HG02678 (cell line): ENCODE measurements around the gene CSRP2.

ENCODE experiments used
- ATAC-seq: cut with Tn5 transposase; IDR thresholded peaks from one replicate; pipeline ENCODE4 v1.9.1; 2021; ENCODE audit warnings: mild to moderate bottlenecking, moderate library complexity; ENCODE audit not compliant: unreplicated experiment

The CSRP2 gene

GRCh38 chr12:76895796-76896195, 17.0 kb upstream of the CSRP2 start:
- ATAC-seq, result no peak

DNA sequence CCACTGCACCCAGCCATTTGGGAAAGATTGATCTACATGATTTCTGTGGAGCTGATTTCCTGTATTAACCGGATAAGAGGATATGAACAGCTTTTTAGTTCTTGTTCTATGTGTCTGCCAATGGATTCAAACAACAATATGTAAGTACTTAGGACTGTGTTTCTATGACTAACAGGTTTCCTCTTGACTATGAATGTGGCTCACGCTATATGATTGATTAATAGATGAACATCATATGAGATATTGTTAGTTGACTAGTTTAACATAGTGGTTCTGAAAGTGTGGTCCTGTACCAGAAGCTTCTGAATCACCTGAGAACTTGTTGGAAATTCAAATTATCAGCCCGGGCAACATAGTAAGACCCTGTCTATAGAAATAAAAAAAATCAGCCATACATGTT, 12.8 kb upstream of the CSRP2 start:
- no peak for ATAC-seq

- no peak for ATAC-seq
These were observed 11.6 kb upstream of the CSRP2 start for GRCh38 chr12:76890151-76891143.

DNA sequence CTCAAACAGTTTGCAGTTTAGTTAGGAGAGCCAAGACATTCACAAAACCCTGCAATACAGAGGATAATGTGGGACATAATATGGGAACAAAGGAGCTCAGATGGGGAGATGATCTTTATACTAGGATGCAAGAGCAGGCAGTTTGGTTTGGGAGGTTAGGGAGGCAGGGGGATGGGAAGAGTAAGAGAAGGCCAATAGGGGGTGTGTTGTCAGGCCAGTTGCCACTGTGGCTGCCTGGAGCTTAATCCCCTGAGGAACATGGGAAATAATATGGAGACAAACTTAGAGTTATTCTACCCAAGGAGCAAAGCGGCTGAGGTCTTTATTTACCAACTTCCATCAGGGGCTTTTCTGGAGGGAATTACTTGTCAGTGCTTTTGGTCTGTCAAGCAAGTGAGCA, 10.0 kb upstream of the CSRP2 start:
- ATAC-seq, result no peak

GRCh38 chr12:76883811-76884210, 5.0 kb upstream of the CSRP2 start:
- no peak for ATAC-seq

- no peak for ATAC-seq
These were observed 4.3 kb upstream of the CSRP2 start for GRCh38 chr12:76883151-76883550.

GRCh38 chr12:76882367-76882766, 3.5 kb upstream of the CSRP2 start:
- no peak for ATAC-seq

- no peak for ATAC-seq
These were observed 2.3 kb upstream of the CSRP2 start for GRCh38 chr12:76881142-76881541.

DNA sequence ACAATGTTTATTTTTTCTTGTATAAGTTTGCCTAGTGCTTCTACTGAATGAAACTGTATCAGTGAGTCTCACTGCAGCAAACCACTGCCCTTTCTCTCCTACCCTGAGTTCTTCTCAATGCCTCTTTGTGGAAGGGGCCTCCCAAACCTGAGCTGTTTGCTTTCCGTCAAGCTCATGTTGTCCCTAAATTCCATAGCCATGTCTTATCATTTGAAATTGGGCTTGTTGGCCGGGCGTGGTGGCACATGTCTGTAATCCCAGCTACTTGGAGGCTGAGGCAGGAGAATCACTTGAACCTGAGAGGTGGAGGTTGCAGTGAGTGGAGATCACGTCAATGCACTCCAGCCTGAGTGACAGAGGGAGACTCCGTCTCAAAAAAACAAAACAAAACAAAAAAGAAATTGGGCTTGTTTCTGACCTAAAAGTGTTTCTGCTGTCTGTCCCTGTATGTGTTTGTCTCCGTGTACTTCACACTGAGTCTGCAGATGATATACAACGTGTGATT, 1.8 kb upstream of the CSRP2 start:
- ATAC-seq, result no peak

DNA sequence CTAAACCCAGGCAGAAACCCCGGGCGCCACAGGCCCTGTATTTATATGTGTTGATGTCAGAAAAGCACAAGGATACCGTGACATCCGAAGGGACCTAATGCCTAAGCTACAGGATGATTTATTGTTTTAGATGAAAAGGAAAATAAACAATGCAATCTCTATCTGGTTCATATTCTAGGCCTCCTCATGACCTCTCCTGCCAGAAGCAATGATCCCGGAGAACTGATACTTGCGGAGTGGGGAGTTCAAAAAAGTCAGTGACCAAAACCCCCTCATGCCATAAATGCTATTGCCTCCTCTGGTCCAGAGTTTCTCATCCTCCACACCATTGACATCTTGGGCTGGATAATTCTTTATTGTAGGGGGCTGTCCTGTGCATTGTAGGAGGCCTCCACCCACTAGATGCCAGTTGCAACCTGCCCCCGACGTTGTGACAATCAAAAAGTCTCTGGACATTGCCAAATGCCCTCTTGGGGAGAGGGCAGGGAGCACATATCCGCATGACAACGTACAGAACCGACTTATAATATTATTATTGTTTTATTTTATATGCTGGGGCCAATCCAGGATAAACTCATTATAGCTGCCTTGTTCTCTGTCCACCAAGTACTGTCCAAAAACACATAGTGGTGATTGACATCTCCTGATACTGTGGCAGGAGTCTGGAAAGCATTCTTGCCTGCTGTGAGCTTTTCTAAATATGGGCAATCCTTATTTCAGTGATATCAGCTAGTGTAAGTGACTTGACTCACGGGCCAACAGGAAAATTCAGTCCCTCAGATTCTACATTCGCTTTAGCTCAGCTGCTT, 1.1 kb upstream of the CSRP2 start:
- ATAC-seq, result no peak

GRCh38 chr12:76878099-76878898, 520 bp downstream of the CSRP2 start:
- peak; percentile 28 for ATAC-seq

DNA sequence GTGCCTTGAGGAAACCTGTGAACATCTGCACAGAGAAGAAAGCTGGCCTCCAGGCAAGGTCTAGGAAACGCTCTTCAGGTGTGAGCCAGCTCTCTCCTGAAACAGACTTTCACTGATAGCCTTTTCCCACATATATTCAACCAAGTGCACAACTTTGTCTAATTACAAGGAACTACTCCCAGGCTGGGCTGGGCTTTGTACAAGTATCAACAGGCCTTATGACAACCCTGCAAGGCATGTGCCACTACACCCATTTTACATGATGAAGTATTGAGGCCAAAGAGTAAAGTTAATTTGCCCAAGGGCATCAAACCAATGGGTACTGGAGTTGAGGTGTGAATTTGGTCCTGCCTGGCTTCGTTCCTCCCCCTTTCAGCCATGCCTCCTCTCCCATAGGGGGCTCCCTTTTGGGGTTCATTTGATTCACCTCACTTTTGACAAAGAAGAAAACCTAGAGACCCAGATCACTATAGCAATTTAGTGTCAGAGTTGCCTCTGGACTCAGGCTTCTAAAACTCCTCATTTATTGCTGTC, 2.1 kb downstream of the CSRP2 start:
- ATAC-seq, result no peak

- no peak for ATAC-seq
These were observed 4.2 kb downstream of the CSRP2 start for GRCh38 chr12:76874491-76875190.

- no peak for ATAC-seq
These were observed 4.8 kb downstream of the CSRP2 start for GRCh38 chr12:76874027-76874426.

DNA sequence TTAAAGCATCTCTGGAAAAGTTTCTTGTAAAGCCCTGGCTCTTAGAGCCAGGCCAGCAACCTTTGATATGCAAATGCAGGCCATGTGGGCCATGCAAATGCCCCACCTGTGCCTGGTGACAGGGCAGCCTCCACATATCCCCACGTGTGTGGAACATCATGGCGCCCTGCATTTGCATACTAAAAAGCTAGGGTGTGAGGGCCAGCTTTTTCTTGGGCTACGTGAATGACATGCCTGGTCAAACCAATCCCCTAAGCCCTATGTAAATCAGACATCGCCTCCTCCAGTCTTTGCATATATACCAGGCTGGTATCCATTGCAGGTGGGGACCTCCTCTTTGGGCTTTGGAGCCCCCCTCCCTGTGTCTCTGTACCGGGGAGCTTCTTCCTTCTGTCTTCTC, 6.4 kb downstream of the CSRP2 start:
- ATAC-seq, result no peak

GRCh38 chr12:76871742-76872141, 7.1 kb downstream of the CSRP2 start:
- no peak for ATAC-seq

GRCh38 chr12:76871082-76871481, 7.7 kb downstream of the CSRP2 start:
- ATAC-seq, result no peak

GRCh38 chr12:76866726-76867125, 12.1 kb downstream of the CSRP2 start:
- ATAC-seq, result peak; percentile 32

DNA sequence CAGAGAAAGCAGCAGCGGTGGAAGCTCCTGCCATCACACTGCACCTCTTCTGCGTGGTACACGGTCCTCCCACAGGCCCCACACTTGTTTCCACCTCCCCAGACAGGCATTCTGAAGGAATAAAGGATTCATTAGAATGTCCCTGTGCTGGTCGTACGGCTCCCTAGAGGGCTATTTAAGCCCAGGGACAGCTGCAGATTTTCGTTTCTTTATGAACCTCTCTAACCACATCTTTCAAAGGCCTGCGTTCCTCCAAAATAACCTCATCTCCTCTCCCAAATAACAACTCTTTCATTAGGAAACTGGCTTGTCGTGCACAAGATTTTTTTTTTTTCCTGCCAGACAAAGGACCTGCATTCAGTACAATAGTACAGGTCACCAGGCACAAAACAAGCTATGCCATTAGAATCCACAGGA, 12.7 kb downstream of the CSRP2 start:
- ATAC-seq, result no peak
